IMR-90 (cell line): ENCODE data around the gene ARHGAP31.

Experiments
- CTCF ChIP-seq: conservative IDR thresholded peaks from 2 replicates; pipeline ENCODE4 v1.5.1; 2012; ENCODE audit warnings: mild to moderate bottlenecking, low read depth, low read length, improper control_type of control experiment
- POLR2A ChIP-seq: IDR thresholded peaks from 2 replicates; pipeline ENCODE4 v1.6.1; 2012; ENCODE audit warnings: mild to moderate bottlenecking, low read depth, low read length
- RAD21 ChIP-seq: IDR thresholded peaks from 2 replicates; pipeline ENCODE4 v1.6.1; 2012; ENCODE audit warnings: low read length, improper control_type of control experiment

DNA sequence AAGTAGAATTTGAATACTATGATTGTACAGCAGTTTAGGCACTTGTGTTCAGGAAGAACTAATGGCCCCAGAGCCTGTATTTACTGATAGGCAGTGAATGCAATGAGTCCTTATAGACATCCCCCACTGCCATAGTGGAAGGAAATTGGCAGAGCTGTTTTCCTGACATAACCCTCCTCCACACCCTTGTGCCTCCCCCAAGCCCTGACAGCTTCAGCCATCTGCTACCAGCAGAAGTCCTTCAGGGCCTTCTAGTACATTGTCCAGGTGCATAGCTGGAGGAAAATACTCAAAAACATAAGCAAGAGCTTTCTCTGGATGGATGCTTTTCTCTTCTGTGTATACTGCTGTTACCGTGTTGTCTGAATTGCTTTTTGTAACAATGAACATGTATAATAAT is 20.6 kb downstream of the ARHGAP31 start:
- TF ChIP-seq POLR2A: no peak
- TF ChIP-seq CTCF: no peak
- TF ChIP-seq RAD21: no peak
